Osteocyte (in vitro differentiated cells): ENCODE data around the gene GPR107. TPM values are rescaled to one million over a fixed set of nuclear protein-coding genes. Genes with fewer than 3 reads are reported as not detected.

Source experiments
- DNase-seq: peaks from one replicate; pipeline ENCODE4 v3.0.0; 2021; ENCODE audit warnings: mixed read lengths; ENCODE audit not compliant: unreplicated experiment; ENCODE audit errors: extremely low spot score
- H3K27ac Mint-ChIP-seq: one replicate; pipeline ENCODE4 v1.8.0; 2021; ENCODE audit warnings: mild to moderate bottlenecking, mixed read lengths; ENCODE audit not compliant: unreplicated experiment
- H3K27me3 Mint-ChIP-seq: one replicate; pipeline ENCODE4 v1.8.0; 2021; ENCODE audit warnings: mixed read lengths; ENCODE audit not compliant: unreplicated experiment
- H3K36me3 Mint-ChIP-seq: one replicate; pipeline ENCODE4 v1.8.0; 2021; ENCODE audit warnings: mixed read lengths; ENCODE audit not compliant: unreplicated experiment
- H3K4me1 Mint-ChIP-seq: one replicate; pipeline ENCODE4 v1.8.0; 2021; ENCODE audit warnings: mixed read lengths; ENCODE audit not compliant: unreplicated experiment
- H3K4me3 Mint-ChIP-seq: one replicate; pipeline ENCODE4 v1.8.0; 2021; ENCODE audit warnings: mild to moderate bottlenecking, moderate library complexity, mixed read lengths; ENCODE audit not compliant: unreplicated experiment
- H3K9me3 Mint-ChIP-seq: one replicate; pipeline ENCODE4 v1.8.0; 2021; ENCODE audit warnings: mixed read lengths; ENCODE audit not compliant: unreplicated experiment
- CTCF ChIP-seq: fragments of 200-600 bp; sonication (generic); IDR thresholded peaks from 2 replicates; pipeline ENCODE4 v1.5.0; 2021; ENCODE audit warnings: antibody characterized with exemption, mild to moderate bottlenecking, moderate library complexity
- total RNA-seq: library from RNA; stranded (reverse); gene quantifications from 2 replicates; pipeline ENCODE4 v1.2.1, GENCODE V29; 2021

Gene GPR107
- total RNA-seq, 1 donor from 2014 or later: 57.0 TPM

- Mint-ChIP-seq H3K9me3 (no peaks in the 10 kb centered on the region), H3K27ac (peak overlapping the region; percentile 27), H3K4me1 (peaks cover 12% of the 10 kb centered on the region), H3K4me3 (no peak overlapping the region), H3K36me3 (peaks cover 29% of the 10 kb centered on the region), H3K27me3 (no peaks in the 10 kb centered on the region)
- TF ChIP-seq CTCF: peak; percentile 89
- no peak for DNase-seq
Measured at GRCh38 chr9:130107234-130107861, 53.6 kb downstream of the GPR107 start.

- no peak overlapping the region for H3K4me3 Mint-ChIP-seq
Measured at GRCh38 chr9:130107955-130108354, 54.2 kb downstream of the GPR107 start.

GRCh38 chr9:130110166-130110565 lies 56.5 kb downstream of the GPR107 start:
- peak; percentile 28 for TF ChIP-seq CTCF
- H3K36me3 Mint-ChIP-seq: peaks cover 18% of the 10 kb centered on the region
- H3K9me3 Mint-ChIP-seq: no peaks in the 10 kb centered on the region
- H3K27ac Mint-ChIP-seq: peak overlapping the region; percentile 75
- DNase-seq: no peak
- no peak overlapping the region for H3K4me3 Mint-ChIP-seq
- H3K27me3 Mint-ChIP-seq: no peaks in the 10 kb centered on the region
- H3K4me1 Mint-ChIP-seq: peaks cover 15% of the 10 kb centered on the region

More at GRCh38 chr9:130107955-130108354, 54.2 kb downstream of the GPR107 start:
- no peak for TF ChIP-seq CTCF
- Mint-ChIP-seq H3K27me3 (no peaks in the 10 kb centered on the region), H3K9me3 (no peaks in the 10 kb centered on the region), H3K4me1 (peaks cover 12% of the 10 kb centered on the region), H3K27ac (no peak overlapping the region), H3K36me3 (peaks cover 27% of the 10 kb centered on the region)
- no peak for DNase-seq

- DNase-seq: no peak
- Mint-ChIP-seq H3K9me3 (no peaks in the 10 kb centered on the region), H3K36me3 (peaks cover 16% of the 10 kb centered on the region), H3K27ac (peak overlapping the region; percentile 75), H3K4me1 (peaks cover 15% of the 10 kb centered on the region), H3K27me3 (no peaks in the 10 kb centered on the region), H3K4me3 (no peak overlapping the region)
- TF ChIP-seq CTCF: no peak
Measured at GRCh38 chr9:130110596-130111021, 56.9 kb downstream of the GPR107 start.

- Mint-ChIP-seq H3K27ac (peak overlapping the region; percentile 31), H3K27me3 (no peaks in the 10 kb centered on the region), H3K4me3 (no peak overlapping the region), H3K4me1 (peaks cover 17% of the 10 kb centered on the region), H3K9me3 (no peaks in the 10 kb centered on the region), H3K36me3 (peaks cover 17% of the 10 kb centered on the region)
- TF ChIP-seq CTCF: no peak
- no peak for DNase-seq
Measured at GRCh38 chr9:130111786-130112537, 58.3 kb downstream of the GPR107 start.
